NCI-H510A (cell line): Measurements from ENCODE around the gene APCDD1.

Experiments
- DNase-seq: peaks from one replicate; lab custom pipeline; 2025; lab: John Stamatoyannopoulos, UW

Gene APCDD1

GRCh38 chr18:10453806-10454680 lies at the start of gene APCDD1:
Gene APCDD1, plus strand, starts transcription at chr18:10454635. Its CDS starts 347 bp downstream, at chr18:10454982.
- no peak for DNase-seq

GRCh38 chr18:10405014-10405493 lies 49.4 kb upstream of the APCDD1 start:
- DNase-seq = no peak

GRCh38 chr18:10405816-10406663 lies 48.4 kb upstream of the APCDD1 start:
- DNase-seq = no peak

DNA sequence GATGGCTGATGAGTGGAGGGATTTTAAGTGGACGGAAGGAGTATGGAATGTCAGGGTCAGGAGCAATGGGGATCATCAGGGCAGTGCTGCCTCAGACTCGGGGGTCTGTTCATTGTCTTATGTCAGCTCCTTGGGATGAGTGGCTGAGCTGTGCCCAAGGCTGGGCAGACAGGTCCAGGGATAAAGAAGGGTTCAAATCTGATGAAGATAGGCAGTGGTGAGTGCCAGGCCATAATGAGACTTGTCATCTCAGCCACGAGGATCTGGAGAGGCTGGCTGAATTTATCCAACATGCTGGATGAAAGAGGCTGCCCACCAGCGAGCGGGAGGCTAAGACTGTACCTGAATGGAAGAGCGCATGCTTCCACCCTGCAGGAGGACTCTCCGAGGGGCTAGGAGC lies 46.3 kb upstream of the APCDD1 start:
- DNase-seq = no peak

DNA sequence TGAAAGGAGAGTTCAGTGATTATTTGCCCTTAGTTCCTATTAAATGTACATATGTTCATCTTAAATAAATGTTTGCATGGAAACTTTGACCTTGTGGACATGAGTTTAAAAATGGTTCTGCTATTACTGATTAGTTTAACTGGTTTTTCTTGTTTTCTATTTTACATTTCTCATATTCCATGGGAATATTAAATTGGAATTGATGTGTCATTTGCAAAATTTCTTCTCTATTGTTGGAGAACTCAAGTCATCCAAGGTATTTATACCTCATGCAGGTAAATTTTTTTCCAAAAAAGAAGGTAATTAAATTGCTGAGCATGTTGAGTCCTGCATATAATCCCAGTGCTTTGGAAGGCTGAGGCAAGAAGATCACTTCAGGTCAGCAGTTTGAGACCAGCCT lies 45.4 kb upstream of the APCDD1 start:
- DNase-seq = no peak

GRCh38 chr18:10410472-10411308 lies 43.7 kb upstream of the APCDD1 start:
- DNase-seq = no peak

DNA sequence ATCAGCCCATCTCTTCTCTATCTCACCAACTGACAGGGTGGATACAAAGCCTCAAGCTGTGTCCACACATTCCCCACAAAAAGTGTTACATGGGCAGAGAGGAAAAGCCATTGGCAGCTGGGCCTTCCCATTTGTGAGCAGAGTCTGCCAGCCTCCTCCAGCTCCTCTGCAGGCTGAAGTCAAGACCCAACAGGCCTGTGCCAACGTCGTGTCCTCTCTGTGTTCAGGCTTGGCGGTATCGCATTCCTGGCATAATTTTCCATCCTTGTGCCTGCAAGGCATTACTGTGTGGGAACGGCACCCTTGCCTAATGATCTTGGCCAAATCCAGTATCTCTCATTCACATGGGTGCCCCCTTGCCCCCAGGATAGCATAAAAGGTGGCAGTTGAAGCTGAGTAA lies 41.5 kb upstream of the APCDD1 start:
- no peak for DNase-seq

GRCh38 chr18:10413722-10414121 lies 40.7 kb upstream of the APCDD1 start:
- no peak for DNase-seq

- no peak for DNase-seq
Observed at GRCh38 chr18:10414293-10414842, 40.1 kb upstream of the APCDD1 start.

GRCh38 chr18:10416065-10416464 lies 38.4 kb upstream of the APCDD1 start:
- DNase-seq = no peak

- no peak for DNase-seq
Observed at GRCh38 chr18:10417191-10417590, 37.2 kb upstream of the APCDD1 start.

DNA sequence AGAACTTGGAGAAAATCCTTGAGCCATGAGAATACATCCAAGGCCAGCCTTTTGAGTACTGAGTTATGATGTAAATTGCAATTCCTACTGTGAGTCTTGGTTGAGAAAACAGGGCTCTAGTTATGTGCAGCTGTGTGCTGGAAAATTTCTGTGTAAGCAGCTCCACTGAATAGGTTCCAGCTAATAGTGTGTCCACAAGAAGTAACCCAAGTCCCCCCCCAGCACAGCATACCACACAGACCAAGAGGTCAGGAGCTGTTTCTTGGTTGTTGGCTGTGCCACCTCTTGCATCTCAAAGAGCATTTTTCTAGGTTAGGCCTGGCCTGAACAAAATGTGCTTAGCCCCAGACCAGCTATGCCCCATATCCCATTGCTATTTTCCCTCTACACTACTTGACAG lies 36.8 kb upstream of the APCDD1 start:
- DNase-seq = no peak

- DNase-seq = no peak
Observed at GRCh38 chr18:10418836-10419235, 35.6 kb upstream of the APCDD1 start.

- DNase-seq = no peak
Observed at GRCh38 chr18:10419420-10420103, 34.9 kb upstream of the APCDD1 start.

DNA sequence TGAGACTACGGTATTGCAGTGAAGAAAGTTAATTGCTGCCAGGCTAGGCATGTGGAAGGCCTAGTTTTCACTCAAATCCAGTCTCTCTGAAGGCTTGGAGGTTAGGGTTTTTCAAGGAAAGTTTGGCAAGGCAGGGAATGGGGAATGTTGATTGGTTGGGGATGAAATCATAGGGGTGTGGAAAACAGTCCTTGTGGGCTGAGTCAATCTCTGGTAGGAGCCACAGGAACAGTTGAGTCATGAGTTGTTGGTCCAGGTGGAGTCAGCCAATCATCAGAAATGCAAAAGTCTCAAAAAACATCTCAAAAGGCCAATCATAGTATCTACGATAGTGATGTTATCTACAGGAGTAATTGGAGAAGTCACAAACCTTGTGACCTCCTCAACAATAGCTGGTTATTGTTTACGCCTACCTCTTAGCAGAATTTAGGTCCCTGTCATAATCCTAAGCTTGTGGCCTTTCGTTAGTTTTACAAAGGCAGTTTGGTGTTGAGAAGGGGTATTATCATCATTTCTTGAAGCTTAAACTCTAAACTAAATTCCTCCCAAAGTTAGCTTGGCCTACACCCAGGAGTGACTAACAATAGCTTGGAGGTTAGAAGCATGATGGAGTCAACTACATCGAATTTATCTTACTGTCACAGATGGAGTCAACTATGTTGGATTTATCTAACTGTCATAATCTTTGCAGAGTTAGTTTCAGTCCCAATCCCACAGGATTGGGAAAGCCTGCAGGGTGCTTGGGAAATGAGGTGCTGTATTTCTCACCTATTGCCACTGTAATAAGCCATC lies 33.7 kb upstream of the APCDD1 start:
- no peak for DNase-seq

DNA sequence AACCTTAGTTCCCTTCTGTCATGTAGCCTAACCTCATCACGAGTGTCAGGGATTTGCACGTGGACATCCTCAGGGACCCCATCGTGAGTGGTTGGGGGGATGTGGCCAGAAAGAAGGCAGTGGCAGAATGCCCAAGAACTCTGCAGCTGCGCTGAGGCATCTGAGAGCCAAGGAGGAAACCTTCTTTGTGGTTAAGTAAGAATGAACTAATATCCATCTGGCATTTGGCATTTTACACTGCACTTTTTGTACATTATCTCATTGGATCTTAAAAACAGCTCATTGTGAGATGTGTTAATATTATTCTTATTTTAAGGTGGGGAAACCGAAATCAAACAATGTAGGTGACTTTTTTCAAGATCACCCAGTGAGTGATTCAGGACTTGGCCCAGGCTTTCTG lies 32.6 kb upstream of the APCDD1 start:
- DNase-seq = no peak

DNA sequence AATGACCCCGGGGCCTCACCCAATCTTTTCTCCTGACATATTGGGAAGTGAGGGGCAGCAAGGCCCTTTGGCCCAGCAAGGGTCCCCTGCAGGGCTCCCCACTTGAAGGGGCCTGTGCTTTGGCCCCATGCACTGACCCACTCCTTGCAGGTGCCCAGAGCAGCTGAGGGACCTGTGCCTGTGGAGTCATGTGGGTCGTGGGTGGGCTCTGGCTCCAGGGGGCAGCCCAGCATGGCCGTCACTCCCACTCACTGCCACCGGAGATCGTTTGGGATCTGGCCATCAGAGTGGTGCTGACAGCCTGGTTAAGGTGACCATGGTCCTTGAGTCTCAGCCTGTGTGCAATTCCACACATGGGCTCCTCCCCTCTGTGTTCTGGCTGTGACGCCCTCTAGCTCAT lies 31.7 kb upstream of the APCDD1 start:
- DNase-seq = no peak

GRCh38 chr18:10424585-10425307 lies 29.7 kb upstream of the APCDD1 start:
- no peak for DNase-seq

DNA sequence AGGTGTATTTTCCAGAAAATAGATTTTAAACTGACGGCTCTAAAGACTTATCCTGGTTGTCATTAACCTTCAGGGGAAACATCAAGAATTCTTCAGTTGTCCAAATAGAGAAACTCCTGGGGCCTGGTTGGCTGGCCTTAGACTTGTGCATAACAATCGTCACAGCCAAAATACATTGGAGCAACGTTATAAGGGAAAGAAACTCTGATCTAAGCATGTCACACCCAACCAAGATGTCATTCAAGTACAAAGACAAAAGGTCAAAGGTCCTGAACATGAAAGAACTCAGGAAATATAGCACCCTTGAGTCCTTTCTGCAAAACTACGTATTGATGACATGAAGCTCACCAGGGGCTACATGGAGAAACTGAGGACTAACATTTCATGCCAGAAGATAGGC lies 23.8 kb upstream of the APCDD1 start:
- DNase-seq = no peak

- DNase-seq = no peak
Observed at GRCh38 chr18:10431680-10432079, 22.8 kb upstream of the APCDD1 start.
